Testis (tissue), 3 donors: ENCODE measurements around the gene SAMHD1. TPM values are rescaled to one million over a fixed set of nuclear protein-coding genes. Genes with fewer than 3 reads are reported as not detected.
"Not testable (repeated sequence)": the region's sequence is repeated elsewhere in the genome, so short reads cannot be mapped to it uniquely, and the experiment has no call there.

Experiments used
- DNase-seq: peaks from one replicate; pipeline ENCODE4 v3.0.0-alpha.2; 2019
- H3K27ac ChIP-seq, 2 donors: fragments of 200-600 bp; sonication (generic); one replicate each; pipeline ENCODE4 v1.5.1; 2019
- H3K27me3 ChIP-seq: fragments of 200-600 bp; sonication (generic); one replicate; pipeline ENCODE4 v1.5.1; 2019
- H3K36me3 ChIP-seq: fragments of 200-600 bp; sonication (generic); one replicate; pipeline ENCODE4 v1.5.1; 2017; ENCODE audit warnings: low read depth; ENCODE audit errors: missing control alignments
- H3K4me1 ChIP-seq: fragments of 200-600 bp; sonication (generic); one replicate; pipeline ENCODE4 v1.5.1; 2019
- H3K4me3 ChIP-seq, 2 donors: fragments of 200-600 bp; sonication (generic); one replicate each; pipeline ENCODE4 v1.5.1; 2017 to 2019
- H3K9me3 ChIP-seq: fragments of 200-600 bp; sonication (generic); one replicate; pipeline ENCODE4 v1.5.1; 2017
- POLR2A ChIP-seq: fragments of 450-650 bp; IDR thresholded peaks from one replicate; pipeline ENCODE4 v1.6.1; 2017; ENCODE audit warnings: antibody characterized with exemption, mild to moderate bottlenecking, moderate library complexity
- WGBS, 2 donors: methylation state at CpG; one replicate each; pipeline ENCODE4 v1.1.5; 2018; 5-methylcytosine and 5-hydroxymethylcytosine counted together
- intact Hi-C: fragments of 100-400 bp; cut with DNase I; formaldehyde crosslinking; loops from one replicate; pipeline ENCODE4 v1.15.1; 2023; ENCODE audit warnings: low total_unique reads
- polyA plus RNA-seq: library from polyadenylated mRNA; stranded (reverse); fragments of 350-450 nt; fragmentation: Illumina TruSeq; extraction: RNeasy Lipid Tissue Mini Kit (QIAGEN cat#74804); gene quantifications from one replicate; pipeline ENCODE4 v1.2.3, GENCODE V29; 2014; ENCODE audit warnings: low read depth, low replicate concordance; ENCODE audit not compliant: insufficient read depth
- total RNA-seq, 2 donors: library from RNA; depleted of rRNA; stranded (reverse); fragments of >200 nt; gene quantifications; one replicate each; pipeline ENCODE4 v1.2.3, GENCODE V29; 2016
- TF ChIP-seq, protein P1 (sequence below), 3 experiments: fragments of 450-650 bp in 2 of 3; fragments of 200-600 bp in 1 of 3; sonication (generic) in 1 of 3; IDR thresholded peaks; one replicate each; pipeline ENCODE4 v1.5.1; 2016 to 2019; ENCODE audit warnings: antibody characterized with exemption in 3 of 3, mild to moderate bottlenecking in 2 of 3, moderate library complexity in 1 of 3

Gene SAMHD1
- total and polyA plus RNA-seq, 3 donors from 2014 or later = 38.7 to 79.0 (median 61.9) TPM

DNA sequence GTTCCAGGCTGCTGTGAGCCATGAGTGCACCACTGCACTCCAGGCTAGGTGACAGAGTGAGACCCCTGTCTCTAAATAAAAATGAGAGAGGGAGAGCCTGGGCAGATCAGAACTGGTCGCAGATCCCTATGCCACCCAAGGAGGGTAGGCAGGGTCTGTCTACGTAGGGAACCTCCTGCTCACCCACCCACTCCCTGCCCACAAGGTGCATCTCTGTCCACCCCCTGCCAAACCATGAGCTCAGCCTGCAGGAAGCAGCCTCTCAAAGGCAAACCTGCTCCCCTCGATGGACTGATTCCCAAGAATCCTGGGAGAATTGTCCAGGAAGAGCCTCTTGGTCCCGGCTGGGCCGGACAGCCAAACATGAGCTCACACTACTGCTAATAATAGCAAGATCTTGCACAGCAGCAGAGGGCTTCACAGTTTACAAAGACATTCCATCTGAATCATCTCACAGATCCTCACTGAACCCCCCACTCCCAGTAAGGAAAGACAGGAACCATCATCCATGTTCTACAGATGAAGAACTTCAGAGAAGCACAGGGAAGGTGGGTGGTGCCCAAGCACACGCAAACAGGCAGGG lies 103.3 kb downstream of the SAMHD1 start:
- TF ChIP-seq POLR2A = no peak
- TF ChIP-seq, protein P1, sequence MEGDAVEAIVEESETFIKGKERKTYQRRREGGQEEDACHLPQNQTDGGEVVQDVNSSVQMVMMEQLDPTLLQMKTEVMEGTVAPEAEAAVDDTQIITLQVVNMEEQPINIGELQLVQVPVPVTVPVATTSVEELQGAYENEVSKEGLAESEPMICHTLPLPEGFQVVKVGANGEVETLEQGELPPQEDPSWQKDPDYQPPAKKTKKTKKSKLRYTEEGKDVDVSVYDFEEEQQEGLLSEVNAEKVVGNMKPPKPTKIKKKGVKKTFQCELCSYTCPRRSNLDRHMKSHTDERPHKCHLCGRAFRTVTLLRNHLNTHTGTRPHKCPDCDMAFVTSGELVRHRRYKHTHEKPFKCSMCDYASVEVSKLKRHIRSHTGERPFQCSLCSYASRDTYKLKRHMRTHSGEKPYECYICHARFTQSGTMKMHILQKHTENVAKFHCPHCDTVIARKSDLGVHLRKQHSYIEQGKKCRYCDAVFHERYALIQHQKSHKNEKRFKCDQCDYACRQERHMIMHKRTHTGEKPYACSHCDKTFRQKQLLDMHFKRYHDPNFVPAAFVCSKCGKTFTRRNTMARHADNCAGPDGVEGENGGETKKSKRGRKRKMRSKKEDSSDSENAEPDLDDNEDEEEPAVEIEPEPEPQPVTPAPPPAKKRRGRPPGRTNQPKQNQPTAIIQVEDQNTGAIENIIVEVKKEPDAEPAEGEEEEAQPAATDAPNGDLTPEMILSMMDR (IDR thresholded peaks at IDR 0.05) = no peak
- no peak for DNase-seq
- intact Hi-C loops = no loop called here
- 40 to 55% methylated on average over 4 to 6 of the region's 6 CpGs for WGBS, 2 donors
- Histone ChIP-seq H3K27me3 (no peaks in the 10 kb centered on the region), H3K9me3 (no peaks in the 10 kb centered on the region), H3K4me3 (no peak overlapping the region), H3K27ac (peak overlapping the region; percentile 88 to 92), H3K4me1 (peaks cover 62% of the 10 kb centered on the region), H3K36me3 (no peaks in the 10 kb centered on the region)

DNA sequence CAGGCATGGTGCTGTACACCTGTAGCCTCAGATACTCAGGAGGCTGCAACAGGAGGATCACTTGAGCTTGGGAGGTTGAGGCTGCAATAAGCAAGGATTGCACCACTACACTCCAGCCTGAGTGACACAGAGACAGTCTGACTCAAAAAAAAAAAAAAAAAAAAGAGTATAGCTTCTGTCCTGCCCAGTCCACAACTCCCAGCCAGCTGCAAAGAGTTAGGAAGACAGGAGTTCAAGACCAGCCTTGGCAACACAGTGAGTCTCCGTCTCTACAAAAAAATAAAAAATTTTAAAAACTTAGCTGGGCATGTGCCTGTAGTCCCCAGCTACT lies 103.8 kb downstream of the SAMHD1 start:
- 57 to 78% methylated on average over 1 of the region's 1 CpG for WGBS, 2 donors
- no peak overlapping the region for H3K4me3 ChIP-seq
- no peaks in the 10 kb centered on the region for H3K27me3 ChIP-seq
- DNase-seq = no peak
- peak overlapping the region; percentile 88 to 92 for H3K27ac ChIP-seq
- no peaks in the 10 kb centered on the region for H3K9me3 ChIP-seq
- TF ChIP-seq POLR2A = no peak
- TF ChIP-seq, protein P1 (IDR thresholded peaks at IDR 0.05) = no peak
- H3K4me1 ChIP-seq = peaks cover 59% of the 10 kb centered on the region
- intact Hi-C loops = no loop called here
- H3K36me3 ChIP-seq = no peaks in the 10 kb centered on the region

- no peaks in the 10 kb centered on the region for H3K9me3 ChIP-seq
- no peak overlapping the region for H3K4me3 ChIP-seq
- no peaks in the 10 kb centered on the region for H3K27me3 ChIP-seq
- H3K4me1 ChIP-seq = peaks cover 54% of the 10 kb centered on the region
- WGBS, 2 donors = 52 to 57% methylated on average over 18 of the region's 18 CpGs
- no peaks in the 10 kb centered on the region for H3K36me3 ChIP-seq
- TF ChIP-seq POLR2A = no peak
- TF ChIP-seq, protein P1 (IDR thresholded peaks at IDR 0.05) = no peak
- H3K27ac ChIP-seq = peak overlapping the region; percentile 88 to 92
- intact Hi-C loops = no loop called here
- peak; percentile 92 for DNase-seq
Observed at GRCh38 chr20:36847009-36847709, 104.3 kb downstream of the SAMHD1 start.

- no peak for DNase-seq
- H3K36me3 ChIP-seq = no peaks in the 10 kb centered on the region
- H3K27ac ChIP-seq = peak overlapping the region; percentile 88 to 92
- 60 to 80% methylated on average over 1 to 10 of the region's 10 CpGs for WGBS, 2 donors
- H3K9me3 ChIP-seq = no peaks in the 10 kb centered on the region
- peaks cover 48% of the 10 kb centered on the region for H3K4me1 ChIP-seq
- no peak overlapping the region for H3K4me3 ChIP-seq
- intact Hi-C loops = no loop called here
- H3K27me3 ChIP-seq = no peaks in the 10 kb centered on the region
- TF ChIP-seq POLR2A = no peak
- TF ChIP-seq, protein P1 (IDR thresholded peaks at IDR 0.05) = no peak
Observed at GRCh38 chr20:36845288-36845971, 106.1 kb downstream of the SAMHD1 start.

DNA sequence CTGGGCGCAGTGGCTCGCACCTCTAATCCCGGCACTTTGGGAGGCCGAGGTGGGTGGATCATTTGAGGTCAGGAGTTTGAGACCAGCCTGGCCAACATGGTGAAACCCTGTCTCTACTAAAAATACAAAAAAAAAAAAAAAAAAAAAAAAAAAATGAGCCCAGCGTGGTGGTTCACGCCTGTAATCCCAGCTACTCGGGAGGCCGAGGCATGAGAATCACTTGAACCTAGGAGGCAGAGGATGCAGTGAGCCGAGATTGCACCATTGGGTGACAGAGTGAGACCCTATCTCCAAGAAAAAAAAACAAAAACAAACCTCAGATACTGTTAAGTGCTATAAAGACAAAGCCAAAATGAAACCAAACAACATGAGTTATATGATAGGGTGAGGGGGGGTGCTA lies 110.5 kb downstream of the SAMHD1 start:
- DNase-seq, H3K27me3 ChIP-seq, intact Hi-C loops, H3K9me3 ChIP-seq, H3K36me3 ChIP-seq, H3K4me3 ChIP-seq: not testable (repeated sequence)
- Histone ChIP-seq H3K4me1 (peaks cover 15% of the 10 kb centered on the region), H3K27ac (peak overlapping the region in 1 of 2 donors; percentile 72)
- WGBS, 2 donors = 84 to 94% methylated on average over 9 of the region's 9 CpGs
